ENCODE data around the gene SMARCA1.

Gene SMARCA1

DNA sequence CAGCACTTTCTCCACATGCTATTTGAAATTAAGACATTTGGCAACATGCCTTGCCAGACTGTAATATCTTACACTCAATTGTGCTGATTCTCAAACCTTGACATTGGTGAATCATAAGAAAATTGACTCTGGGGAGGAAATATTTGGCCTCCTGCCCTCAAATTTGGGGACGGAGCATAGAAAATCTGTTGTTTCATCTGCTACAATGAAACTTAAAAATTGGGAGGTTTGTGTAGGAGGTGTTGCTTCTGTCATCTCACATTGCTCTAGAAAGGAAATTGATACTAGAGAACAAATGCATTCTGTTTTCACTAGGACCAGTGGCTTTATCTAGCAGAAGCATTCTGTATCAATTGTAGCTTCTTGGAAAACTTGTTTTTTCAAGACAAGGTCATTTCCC is 22.1 kb upstream of the SMARCA1 start:
- no peak overlapping the region for H3K27ac Mint-ChIP-seq
- H3K4me1 Mint-ChIP-seq (ENCODE audit: low read depth), result peaks cover 3% of the 10 kb centered on the region
- no peak overlapping the region for H3K4me3 Mint-ChIP-seq
- no peaks in the 10 kb centered on the region for H3K9me3 Mint-ChIP-seq
- H3K36me3 Mint-ChIP-seq (ENCODE audit: low read depth), result no peaks in the 10 kb centered on the region
- no peaks in the 10 kb centered on the region for H3K27me3 Mint-ChIP-seq

DNA sequence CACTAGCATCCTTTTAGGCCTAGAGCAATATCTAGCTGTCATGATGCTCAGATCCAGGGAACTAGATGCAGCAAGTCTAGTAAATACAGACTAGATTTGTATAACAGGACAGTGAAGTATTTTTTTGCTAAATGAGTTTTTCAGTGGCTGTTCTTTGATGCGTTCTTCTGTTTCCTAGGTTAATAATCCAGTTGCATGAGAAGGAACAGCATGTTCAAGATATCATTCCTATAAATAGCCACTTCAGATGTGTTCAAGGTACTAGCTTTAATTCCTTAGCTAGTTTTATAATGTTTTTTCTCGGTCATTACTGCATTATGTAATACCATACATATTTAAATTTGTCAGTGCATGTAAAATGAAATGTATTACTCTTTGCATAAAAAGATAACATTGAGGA is 21.5 kb upstream of the SMARCA1 start:
- Mint-ChIP-seq H3K27ac (no peak overlapping the region), H3K4me1 (ENCODE audit: low read depth) (peaks cover 3% of the 10 kb centered on the region), H3K9me3 (no peaks in the 10 kb centered on the region), H3K36me3 (ENCODE audit: low read depth) (no peaks in the 10 kb centered on the region), H3K4me3 (no peak overlapping the region), H3K27me3 (no peaks in the 10 kb centered on the region)

DNA sequence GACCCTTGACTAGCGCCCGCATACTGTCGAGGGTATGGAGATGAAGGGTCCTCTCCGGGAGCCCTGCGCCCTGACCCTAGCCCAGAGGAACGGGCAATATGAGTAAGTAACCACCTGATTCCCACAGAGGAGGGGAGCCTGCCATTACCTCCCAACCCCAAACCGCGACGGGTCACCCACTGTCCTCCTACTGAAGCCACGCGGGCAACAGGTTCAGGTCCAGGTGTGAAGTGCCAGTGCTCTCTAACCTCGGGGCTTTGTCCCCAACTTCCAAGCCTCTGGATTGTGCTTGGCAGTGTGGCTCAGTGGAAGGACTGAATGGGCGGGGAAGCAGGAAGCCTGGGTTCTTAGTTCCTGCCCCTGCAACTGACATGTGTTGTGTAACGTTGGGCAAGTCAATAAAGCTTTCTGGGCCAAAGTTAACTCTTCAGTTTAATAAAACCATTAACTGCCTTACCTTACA is 17.5 kb upstream of the SMARCA1 start:
- Mint-ChIP-seq H3K36me3 (ENCODE audit: low read depth) (no peaks in the 10 kb centered on the region), H3K27ac (no peak overlapping the region), H3K27me3 (no peaks in the 10 kb centered on the region), H3K9me3 (no peaks in the 10 kb centered on the region), H3K4me3 (peak overlapping the region; percentile 52), H3K4me1 (ENCODE audit: low read depth) (peaks cover 3% of the 10 kb centered on the region)

GRCh38 chrX:129540068-129540653 is 16.9 kb upstream of the SMARCA1 start, which contains the start of gene OCRL:
Gene OCRL, plus strand, starts transcription at chrX:129540259. Its CDS starts 181 bp downstream, at chrX:129540440.
- Mint-ChIP-seq H3K4me1 (ENCODE audit: low read depth) (peaks cover 1% of the 10 kb centered on the region), H3K27ac (no peak within 1 kb of the TSS), H3K36me3 (ENCODE audit: low read depth) (no peaks in the 10 kb centered on the region)

DNA sequence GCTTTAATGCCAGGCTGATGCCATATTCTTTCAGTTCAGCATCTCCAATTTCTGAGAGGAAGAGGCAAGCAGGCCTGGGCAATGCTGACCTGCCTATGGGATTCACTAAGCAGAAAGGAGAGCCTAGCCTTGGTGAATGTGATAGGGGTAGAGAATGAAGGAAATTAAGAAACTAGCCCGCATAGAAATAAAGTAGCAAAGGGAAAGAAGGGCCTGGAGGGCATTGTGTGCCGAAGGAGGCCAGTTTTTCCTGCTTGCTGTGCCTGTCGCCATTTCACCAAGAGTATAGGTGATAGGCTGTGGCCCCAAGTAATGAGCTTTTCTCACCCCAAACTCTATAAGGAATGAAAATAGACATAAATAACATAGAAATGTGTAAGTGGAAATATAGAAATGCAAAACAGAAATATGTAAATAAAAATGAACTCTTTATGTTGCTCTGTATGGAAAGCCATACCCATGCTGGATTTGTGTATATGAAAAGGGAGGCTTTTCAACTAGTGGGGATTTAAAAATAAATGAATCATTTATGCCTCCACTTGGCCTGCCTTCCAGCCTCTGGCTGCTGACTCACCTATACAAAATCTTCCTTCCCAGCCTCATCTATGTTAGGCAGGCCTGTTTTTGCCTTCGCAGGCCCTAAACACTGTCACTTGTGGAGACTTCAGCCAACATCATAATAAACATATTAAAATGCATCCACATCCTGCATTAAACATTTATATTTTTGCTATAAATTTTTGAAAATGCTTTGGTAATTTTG is 11.7 kb upstream of the SMARCA1 start:
- no peaks in the 10 kb centered on the region for H3K36me3 Mint-ChIP-seq (ENCODE audit: low read depth)
- no peaks in the 10 kb centered on the region for H3K27me3 Mint-ChIP-seq
- H3K9me3 Mint-ChIP-seq, result no peaks in the 10 kb centered on the region
- no peak overlapping the region for H3K27ac Mint-ChIP-seq
- H3K4me3 Mint-ChIP-seq, result no peak overlapping the region
- H3K4me1 Mint-ChIP-seq (ENCODE audit: low read depth), result no peaks in the 10 kb centered on the region

More at GRCh38 chrX:129540068-129540653, 16.9 kb upstream of the SMARCA1 start, which contains the start of gene OCRL:
- Mint-ChIP-seq H3K9me3 (no peaks in the 10 kb centered on the region), H3K27me3 (no peaks in the 10 kb centered on the region), H3K4me3 (peak within 1 kb of the TSS; percentile 69)

- Mint-ChIP-seq H3K9me3 (no peaks in the 10 kb centered on the region), H3K4me1 (ENCODE audit: low read depth) (no peaks in the 10 kb centered on the region), H3K27me3 (no peaks in the 10 kb centered on the region), H3K4me3 (no peak overlapping the region), H3K27ac (no peak overlapping the region), H3K36me3 (ENCODE audit: low read depth) (no peaks in the 10 kb centered on the region)
Measured at GRCh38 chrX:129531132-129531531, 7.8 kb upstream of the SMARCA1 start.

GRCh38 chrX:129530410-129530809 is 7.1 kb upstream of the SMARCA1 start:
- Mint-ChIP-seq H3K27ac (no peak overlapping the region), H3K36me3 (ENCODE audit: low read depth) (no peaks in the 10 kb centered on the region), H3K27me3 (no peaks in the 10 kb centered on the region), H3K4me1 (ENCODE audit: low read depth) (no peaks in the 10 kb centered on the region), H3K4me3 (no peak overlapping the region), H3K9me3 (no peaks in the 10 kb centered on the region)

DNA sequence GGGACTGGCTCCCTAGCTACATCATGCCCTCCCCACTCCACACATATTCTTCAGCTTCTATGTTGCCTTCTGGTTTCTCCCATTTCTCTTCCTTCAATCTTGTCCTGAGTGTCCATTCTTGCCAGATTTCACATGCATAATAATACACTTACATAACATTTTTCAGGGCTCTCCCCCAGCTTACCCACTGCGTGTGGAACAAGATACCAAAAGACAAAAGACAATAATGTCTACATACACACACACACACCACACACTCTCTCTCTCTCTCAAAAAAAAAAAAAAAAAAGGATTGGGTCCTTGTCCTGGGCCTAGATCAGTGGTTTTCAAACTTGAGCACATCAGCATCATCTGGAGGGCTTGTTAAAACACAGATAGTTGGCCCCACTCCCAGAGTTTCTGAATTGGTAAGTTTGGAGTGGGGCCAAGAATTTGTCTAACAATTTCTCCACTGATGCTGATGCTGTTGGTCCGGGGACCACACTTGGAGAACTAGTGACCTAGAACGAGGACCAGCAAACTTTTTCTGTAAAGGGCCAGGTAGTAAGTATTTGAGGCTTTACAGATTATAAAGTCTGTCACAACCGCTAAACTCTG is 6.5 kb upstream of the SMARCA1 start:
- H3K27ac Mint-ChIP-seq, result no peak overlapping the region
- no peak overlapping the region for H3K4me3 Mint-ChIP-seq
- no peaks in the 10 kb centered on the region for H3K27me3 Mint-ChIP-seq
- H3K9me3 Mint-ChIP-seq, result no peaks in the 10 kb centered on the region
- H3K4me1 Mint-ChIP-seq (ENCODE audit: low read depth), result no peaks in the 10 kb centered on the region
- H3K36me3 Mint-ChIP-seq (ENCODE audit: low read depth), result no peaks in the 10 kb centered on the region

DNA sequence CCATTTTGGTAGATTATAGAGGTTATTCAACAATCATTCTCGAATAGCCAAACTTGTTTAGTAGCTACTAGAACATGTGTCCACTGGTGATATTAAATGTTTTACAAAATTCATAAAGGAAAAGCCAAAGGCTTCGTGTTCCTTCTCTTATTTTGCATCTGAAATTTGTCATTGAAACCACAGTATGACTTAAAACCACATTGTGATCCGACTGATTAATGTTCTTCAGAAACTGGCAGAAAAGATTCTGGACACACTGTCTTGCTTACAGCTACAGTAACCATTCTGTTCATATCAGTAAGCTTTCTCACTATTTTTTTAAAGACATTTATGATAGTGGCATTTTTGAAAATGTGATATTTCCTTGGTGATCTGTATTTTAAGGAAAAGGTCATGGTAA is 2.6 kb upstream of the SMARCA1 start:
- Mint-ChIP-seq H3K4me1 (ENCODE audit: low read depth) (no peaks in the 10 kb centered on the region), H3K4me3 (no peak overlapping the region), H3K9me3 (no peaks in the 10 kb centered on the region), H3K27me3 (peaks cover 11% of the 10 kb centered on the region), H3K36me3 (ENCODE audit: low read depth) (no peaks in the 10 kb centered on the region), H3K27ac (no peak overlapping the region)

DNA sequence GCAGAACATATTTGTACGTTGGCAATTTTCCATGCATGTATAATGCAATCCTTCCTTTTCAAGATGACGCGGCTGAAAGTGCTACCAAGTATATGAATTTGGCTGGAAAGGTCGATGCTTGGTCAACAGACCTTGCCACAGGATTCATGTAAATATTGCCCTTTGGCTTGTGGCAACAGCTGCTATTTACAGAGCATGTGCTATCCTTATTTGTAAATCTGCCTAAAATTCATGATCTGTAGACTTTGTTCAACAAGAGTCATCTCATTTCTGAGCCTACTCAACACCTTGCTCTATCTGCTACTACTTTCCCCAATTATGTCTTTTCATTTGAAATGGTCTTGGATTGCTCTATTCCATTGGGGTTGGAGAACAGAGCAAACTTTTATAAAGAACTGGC is 1.9 kb upstream of the SMARCA1 start:
- no peaks in the 10 kb centered on the region for H3K36me3 Mint-ChIP-seq (ENCODE audit: low read depth)
- H3K4me1 Mint-ChIP-seq (ENCODE audit: low read depth), result no peaks in the 10 kb centered on the region
- peaks cover 12% of the 10 kb centered on the region for H3K27me3 Mint-ChIP-seq
- H3K27ac Mint-ChIP-seq, result no peak overlapping the region
- H3K4me3 Mint-ChIP-seq, result no peak overlapping the region
- no peaks in the 10 kb centered on the region for H3K9me3 Mint-ChIP-seq

DNA sequence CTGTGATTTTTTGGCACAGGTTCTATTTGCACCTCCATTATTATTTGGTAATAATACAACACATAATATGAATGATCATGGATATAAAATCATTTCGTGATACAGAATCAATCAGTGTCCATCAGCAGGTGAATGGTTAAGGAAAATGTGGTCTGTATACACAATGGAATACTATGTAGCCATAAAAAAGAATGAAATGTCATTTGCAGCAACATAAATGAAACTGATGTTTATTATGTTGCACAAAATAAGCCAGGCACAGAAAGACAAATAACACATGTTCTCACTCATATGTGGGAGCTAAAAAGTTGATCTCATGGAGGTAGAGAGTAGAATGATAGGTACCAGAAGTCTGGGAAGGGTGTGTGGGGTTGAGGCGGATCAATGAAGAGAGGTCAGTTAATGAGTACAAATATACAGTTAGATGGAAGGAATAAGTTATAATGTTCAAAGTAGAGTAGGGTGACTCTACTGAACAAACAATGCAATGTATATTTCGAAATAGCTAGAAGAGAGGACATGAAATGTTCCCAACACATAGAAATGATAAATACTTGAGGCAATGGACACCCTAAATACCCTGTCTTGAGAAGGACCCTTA is 1.1 kb upstream of the SMARCA1 start:
- Mint-ChIP-seq H3K9me3 (no peaks in the 10 kb centered on the region), H3K27ac (no peak overlapping the region), H3K4me1 (ENCODE audit: low read depth) (no peaks in the 10 kb centered on the region), H3K27me3 (peaks cover 14% of the 10 kb centered on the region), H3K4me3 (peak overlapping the region; percentile 67), H3K36me3 (ENCODE audit: low read depth) (no peaks in the 10 kb centered on the region)

- no peaks in the 10 kb centered on the region for H3K4me1 Mint-ChIP-seq (ENCODE audit: low read depth)
- H3K27ac Mint-ChIP-seq, result no peak overlapping the region
- no peaks in the 10 kb centered on the region for H3K9me3 Mint-ChIP-seq
- H3K27me3 Mint-ChIP-seq, result peaks cover 14% of the 10 kb centered on the region
- no peaks in the 10 kb centered on the region for H3K36me3 Mint-ChIP-seq (ENCODE audit: low read depth)
- peak overlapping the region; percentile 78 for H3K4me3 Mint-ChIP-seq
Measured at GRCh38 chrX:129522184-129523078, 859 bp downstream of the SMARCA1 start.

GRCh38 chrX:129520151-129520550 is 3.1 kb downstream of the SMARCA1 start:
- Mint-ChIP-seq H3K36me3 (ENCODE audit: low read depth) (no peaks in the 10 kb centered on the region), H3K9me3 (no peaks in the 10 kb centered on the region), H3K27me3 (peaks cover 14% of the 10 kb centered on the region), H3K4me3 (no peak overlapping the region), H3K27ac (no peak overlapping the region), H3K4me1 (ENCODE audit: low read depth) (no peaks in the 10 kb centered on the region)

GRCh38 chrX:129516402-129516801 is 6.9 kb downstream of the SMARCA1 start:
- Mint-ChIP-seq H3K4me3 (no peak overlapping the region), H3K27ac (no peak overlapping the region), H3K4me1 (ENCODE audit: low read depth) (no peaks in the 10 kb centered on the region), H3K27me3 (peaks cover 3% of the 10 kb centered on the region), H3K9me3 (no peaks in the 10 kb centered on the region), H3K36me3 (ENCODE audit: low read depth) (no peaks in the 10 kb centered on the region)

All from stimulated activated naive CD8-positive, alpha-beta T cell treated with anti-CD3 and anti-CD28 coated beads, Interleukin-15, Interleukin-2, amounts not matched to agents 100 ng/mL and 50 ng/mL, for 24 hours (primary cell).